ENCODE results near the gene ATG16L2. TPM values are rescaled to one million over a fixed set of nuclear protein-coding genes. Genes with fewer than 3 reads are reported as not detected.

The ATG16L2 gene
- total and polyA plus RNA-seq, 2 of the 4 experiments (the other 2 are of a cell fraction), result 1.3 to 12.7 TPM

- no peak overlapping the region for H3K27ac ChIP-seq (ENCODE audit: insufficient read depth, low read length)
- H3K4me2 ChIP-seq (ENCODE audit: low read depth, low read length), result no peak overlapping the region
- no peak overlapping the region for H3K4me3 ChIP-seq (ENCODE audit: insufficient read depth, low read depth, low read length)
- no peaks in the 10 kb centered on the region for H4K20me1 ChIP-seq (ENCODE audit: insufficient read depth, low read length)
- CTCF ChIA-PET, result no interaction called here
- peaks cover 4 to 18% of the 10 kb centered on the region in 2 experiments; a peak in 3 of 4 replicates for H3K79me1 ChIP-seq (ENCODE audit: low read depth in 1 of 2, low read length in 2 of 2)
- H2BK15ac ChIP-seq (ENCODE audit: low read depth, low read length), result no peak overlapping the region
- POLR2A ChIA-PET (ENCODE audit: unreplicated experiment), result no interaction called here
- no peaks in the 10 kb centered on the region for H3K27me3 ChIP-seq (ENCODE audit: control insufficient read depth, insufficient read depth, low read length)
- H3K36me3 ChIP-seq (ENCODE audit: control insufficient read depth, insufficient read depth, low read length), result peaks cover 2% of the 10 kb centered on the region
- H2AK9ac ChIP-seq (replicated peaks; ENCODE audit: low read depth, low read length, poor library complexity), result no peak overlapping the region
- H3K56ac ChIP-seq (ENCODE audit: extremely low read depth, insufficient read depth, low read length), result no peak overlapping the region
- H2AFZ ChIP-seq (replicated peaks; ENCODE audit: low read length, poor library complexity), result no peak overlapping the region
- ATAC-seq (ENCODE audit: low read depth), result no peak
- no peak overlapping the region for H4K91ac ChIP-seq (ENCODE audit: insufficient read depth, low read depth, low read length)
- H3K18ac ChIP-seq (ENCODE audit: low read depth, low read length), result no peak overlapping the region
- H2BK120ac ChIP-seq (ENCODE audit: low read depth, low read length), result no peak overlapping the region
- no peak overlapping the region for H3K4ac ChIP-seq (ENCODE audit: low read depth, low read length)
- H3K23ac ChIP-seq (ENCODE audit: low read depth, low read length), result no peak overlapping the region
- WGBS, 2 experiments (ENCODE audit: extremely low coverage in 2 of 2, insufficient read length in 1 of 2), result 38% methylated on average over 1 of the region's 1 CpG; no CpG with 5 or more reads in 1 of the 2 experiments
- no peak for TF ChIP-seq ELK1 (IDR thresholded peaks at IDR 0.05; ENCODE audit: borderline replicate concordance, low read depth, low read length)
- TF ChIP-seq MAZ (IDR thresholded peaks at IDR 0.05; ENCODE audit: borderline replicate concordance, low read depth, low read length), result no peak
- TF ChIP-seq SMC3 (IDR thresholded peaks at IDR 0.05; ENCODE audit: low read depth, low read length), result no peak
- no peak for TF ChIP-seq BHLHE40 (IDR thresholded peaks at IDR 0.05; ENCODE audit: low read depth, low read length)
- no peak for TF ChIP-seq MXI1 (IDR thresholded peaks at IDR 0.05; ENCODE audit: borderline replicate concordance, low read depth, low read length)
- TF ChIP-seq NFE2L2 (IDR thresholded peaks at IDR 0.05; ENCODE audit: low read depth, low read length), result no peak
- H3K4me1 ChIP-seq (ENCODE audit: control insufficient read depth, insufficient read depth, low read length), result no peaks in the 10 kb centered on the region; the same call in 1 of the 2 replicates
- dilution Hi-C loops (cut with HindIII; ENCODE audit: low sequenced_read_pairs, unreplicated experiment) (no loop called here), in situ Hi-C loops (cut with MboI; ENCODE audit: low sequenced_read_pairs) (no loop called here), intact Hi-C loops (cut with micrococcal nuclease) (loop anchor here (5.0 kb wide), 1 partner anchor 33 kb away; no protein-coding TSS in a partner anchor)
- no peak overlapping the region for H2AK5ac ChIP-seq (ENCODE audit: low read depth, low read length)
- no peak overlapping the region for H3K14ac ChIP-seq (replicated peaks; ENCODE audit: low read depth, low read length)
- H3K9me3 ChIP-seq (ENCODE audit: control insufficient read depth, insufficient read depth, low read length), result no peaks in the 10 kb centered on the region
- 0 out of 2 replicates have a peak, but pooled peaks cover 3% of the 10 kb centered on the region for H3K9me1 ChIP-seq (ENCODE audit: insufficient read depth, low read length)
- H4K5ac ChIP-seq (ENCODE audit: low read depth, low read length), result no peak overlapping the region
- no peak for DNase-seq
- no peak overlapping the region for H2BK20ac ChIP-seq (ENCODE audit: low read depth, low read length)
- H2BK5ac ChIP-seq (ENCODE audit: low read depth, low read length, poor library complexity, severe bottlenecking), result no peak overlapping the region
- H4K8ac ChIP-seq (ENCODE audit: low read depth in 2 of 2, low read length in 2 of 2), result no peak overlapping the region
- H3K9ac ChIP-seq (ENCODE audit: low read depth, low read length), result no peak overlapping the region
- BruUV-seq (replicated peaks), result no TSS peak
Measured at GRCh38 chr11:72863916-72864315, 49.7 kb downstream of the ATG16L2 start.

All from IMR-90 (cell line).